GM19035 (cell line): ENCODE measurements around the gene FGGY.

ENCODE experiments used
- ATAC-seq: cut with Tn5 transposase; IDR thresholded peaks from one replicate; pipeline ENCODE4 v1.9.1; 2021; ENCODE audit not compliant: unreplicated experiment

Gene FGGY

DNA sequence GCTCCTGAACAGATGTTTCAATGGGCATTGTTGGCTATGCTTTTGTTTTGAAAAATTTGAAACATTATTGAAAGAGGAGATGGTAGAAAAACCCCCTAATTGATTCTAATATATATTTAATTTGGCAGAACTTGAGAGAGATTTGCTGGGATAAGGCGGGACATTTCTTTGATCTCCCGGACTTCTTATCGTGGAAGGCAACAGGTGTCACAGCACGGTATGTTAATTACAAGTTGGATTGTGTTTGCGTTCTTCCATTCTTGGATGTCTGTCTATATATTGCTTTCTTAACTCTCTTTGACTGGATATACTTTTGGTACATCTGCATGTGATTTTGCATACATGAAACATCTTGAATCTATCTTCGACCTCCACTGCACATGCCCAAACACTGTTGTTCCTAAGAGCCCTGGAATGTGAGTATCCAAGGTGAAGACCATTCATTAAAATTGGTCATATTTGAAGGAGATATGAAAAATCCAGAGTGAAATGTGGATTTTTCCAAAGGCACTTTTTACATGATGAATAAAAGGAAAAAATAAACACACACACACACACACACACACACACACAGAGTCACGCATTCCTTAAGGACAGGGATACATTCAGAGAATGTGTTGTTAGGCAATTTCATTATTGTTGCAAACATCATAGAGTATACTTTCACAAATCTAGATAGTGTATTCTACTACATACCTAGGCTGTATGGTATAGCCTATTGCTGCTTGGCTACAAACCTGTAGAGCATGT is 81.9 kb downstream of the FGGY start:
- ATAC-seq = no peak

DNA sequence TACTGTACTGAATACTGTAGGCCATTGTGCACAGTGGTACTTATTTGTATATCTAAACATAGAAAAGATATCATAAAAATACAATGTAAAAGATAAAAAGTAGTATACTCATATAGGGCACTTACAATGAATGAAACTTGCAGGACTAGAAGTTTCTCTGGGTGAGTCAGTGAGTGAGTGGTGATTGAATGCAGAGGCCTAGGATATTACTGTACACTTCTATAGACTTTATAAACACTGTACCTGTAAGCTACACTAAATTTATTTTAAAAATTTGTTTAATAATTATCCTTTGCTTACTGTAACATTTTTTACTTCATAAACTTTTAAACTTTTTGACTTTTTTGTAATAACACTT is 82.5 kb downstream of the FGGY start:
- ATAC-seq = no peak

DNA sequence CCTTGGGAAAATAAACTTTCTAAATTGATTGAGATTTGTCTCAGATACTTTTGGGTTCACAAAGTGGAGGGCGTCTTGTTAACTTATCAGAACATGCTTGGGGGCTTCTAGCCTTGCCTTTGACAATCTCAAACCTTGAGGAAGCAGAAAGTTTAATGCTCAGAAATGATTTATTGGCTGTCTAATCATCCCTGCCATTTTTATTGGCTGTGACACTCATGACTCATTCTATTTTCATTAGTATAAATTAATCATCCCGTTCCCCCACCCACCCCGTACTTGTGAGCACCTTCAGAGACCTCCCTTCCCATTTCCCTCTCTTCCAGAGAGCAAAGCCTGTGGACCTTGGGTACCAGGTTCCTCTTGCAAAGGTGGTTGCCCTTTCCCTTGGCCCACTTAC is 87.1 kb downstream of the FGGY start:
- no peak for ATAC-seq

DNA sequence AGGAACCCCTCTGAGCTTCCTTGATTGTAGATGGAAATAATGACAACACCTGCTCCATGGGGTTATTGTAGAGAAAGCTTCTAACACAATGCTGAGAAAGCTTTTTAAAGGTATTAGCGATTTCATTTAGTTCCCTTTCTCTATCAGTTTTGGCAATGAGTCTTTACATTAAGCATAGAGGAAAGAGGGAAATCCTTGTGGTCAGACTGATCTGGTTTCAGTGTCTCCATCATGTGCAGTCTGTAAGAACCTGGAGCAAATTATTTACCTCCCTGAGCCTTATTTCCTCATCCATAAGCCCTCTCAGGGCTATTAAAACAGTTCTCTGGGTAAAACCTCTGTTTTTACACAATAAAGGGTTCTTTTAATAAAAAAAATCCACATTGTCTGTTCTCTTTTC is 87.5 kb downstream of the FGGY start:
- ATAC-seq = no peak

- ATAC-seq = no peak
These were observed 91.3 kb downstream of the FGGY start for GRCh38 chr1:59388191-59388590.

GRCh38 chr1:59389847-59390246 is 93.0 kb downstream of the FGGY start:
- ATAC-seq = no peak

GRCh38 chr1:59390307-59390706 is 93.4 kb downstream of the FGGY start:
- no peak for ATAC-seq

- ATAC-seq = no peak
These were observed 94.6 kb downstream of the FGGY start for GRCh38 chr1:59391212-59392179.

DNA sequence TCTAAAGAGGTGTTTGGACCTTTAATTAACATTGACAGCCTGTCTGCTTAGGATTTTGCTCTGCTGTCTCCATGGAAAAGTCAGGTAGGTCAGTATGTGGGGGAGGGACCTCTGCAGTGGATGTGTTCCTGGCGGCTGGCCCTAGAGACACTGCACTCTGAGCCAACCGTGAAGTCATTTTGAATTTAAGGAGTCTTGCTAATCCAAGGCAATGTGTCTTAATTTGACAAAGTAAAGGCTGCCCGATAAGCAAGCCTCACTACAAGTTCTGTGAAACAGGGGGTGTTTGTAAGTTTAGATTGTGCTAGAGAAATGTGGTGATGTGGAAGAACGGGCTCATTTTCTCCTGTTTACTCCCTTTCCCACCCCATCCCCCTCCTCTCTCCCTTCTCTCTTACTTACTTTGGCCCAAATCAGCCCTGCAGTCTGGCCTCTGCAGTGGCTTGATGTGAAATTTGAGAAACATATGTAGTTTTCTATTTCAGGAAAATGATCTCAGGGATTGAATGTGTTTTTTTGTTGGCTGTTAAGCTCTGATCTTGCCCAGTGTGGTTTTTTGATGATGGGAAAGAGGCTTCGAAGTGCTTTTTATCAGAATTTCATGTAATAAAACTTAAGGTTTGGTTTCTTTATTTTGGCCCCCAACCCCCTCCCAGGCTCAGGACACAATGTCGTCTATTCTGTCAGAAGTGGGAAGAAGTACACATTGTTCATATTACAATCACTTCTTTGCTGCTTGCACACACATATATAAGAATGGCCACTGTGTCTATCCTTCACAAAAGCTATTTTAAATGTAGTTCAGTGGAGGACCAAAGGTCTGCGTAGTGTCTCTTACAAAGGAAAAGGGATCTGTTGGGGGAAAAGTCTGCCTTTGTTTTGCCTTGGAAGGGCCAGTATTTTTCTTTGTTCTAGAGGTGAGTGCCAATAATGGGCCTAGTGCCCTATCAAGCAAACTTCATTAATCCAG is 96.6 kb downstream of the FGGY start:
- ATAC-seq = no peak

DNA sequence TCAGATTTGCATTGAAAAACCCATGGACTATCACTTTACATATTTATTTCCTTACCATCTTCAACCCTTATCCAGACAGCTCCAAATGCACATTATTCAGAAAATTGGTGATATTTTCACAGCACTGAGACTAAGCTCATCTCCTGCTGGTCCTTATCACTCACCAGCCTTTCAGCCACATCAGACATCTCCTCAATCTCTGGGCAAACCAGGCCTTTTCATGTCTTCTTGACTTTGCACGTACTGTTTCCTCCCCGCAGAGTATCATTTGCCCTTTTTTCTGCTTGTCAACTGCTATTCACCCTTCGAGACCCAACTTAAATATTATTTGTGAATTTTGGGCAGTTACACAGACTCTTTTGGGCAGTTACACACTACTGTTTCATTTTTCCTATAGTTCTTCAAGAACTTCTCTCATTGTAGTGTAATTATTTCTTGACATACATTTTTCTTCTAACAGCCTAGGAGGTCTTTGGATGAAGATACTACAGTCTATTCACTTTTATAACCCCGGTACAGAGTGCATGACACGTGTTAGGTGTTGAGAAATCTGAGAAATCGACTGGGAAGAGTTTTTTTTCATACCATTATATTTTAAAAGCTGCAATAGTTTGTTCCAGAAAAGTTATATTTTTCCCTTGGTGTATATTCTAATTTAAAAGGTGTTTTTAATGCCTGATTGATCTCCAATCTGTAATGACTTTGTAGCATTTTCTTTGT is 98.0 kb downstream of the FGGY start:
- no peak for ATAC-seq

DNA sequence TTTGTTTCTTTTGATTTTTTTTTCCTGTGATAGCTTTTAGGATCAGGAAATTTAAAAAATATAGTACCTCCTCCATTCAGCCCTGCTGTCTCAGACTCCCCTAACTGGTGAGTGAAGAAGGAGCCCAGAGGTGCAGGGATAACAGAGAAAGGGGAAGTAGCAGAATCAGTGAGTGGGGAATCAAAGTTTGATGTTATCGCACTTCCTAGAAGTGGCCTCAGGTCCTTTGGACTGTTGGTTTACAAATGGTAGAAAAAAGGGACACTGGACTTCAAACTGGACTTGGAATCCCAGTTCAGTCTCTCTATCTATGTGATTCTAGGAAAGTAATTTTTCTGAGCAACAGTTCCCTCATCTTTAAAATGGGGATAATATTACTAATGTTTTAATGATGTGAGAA is 99.5 kb downstream of the FGGY start:
- ATAC-seq = no peak

DNA sequence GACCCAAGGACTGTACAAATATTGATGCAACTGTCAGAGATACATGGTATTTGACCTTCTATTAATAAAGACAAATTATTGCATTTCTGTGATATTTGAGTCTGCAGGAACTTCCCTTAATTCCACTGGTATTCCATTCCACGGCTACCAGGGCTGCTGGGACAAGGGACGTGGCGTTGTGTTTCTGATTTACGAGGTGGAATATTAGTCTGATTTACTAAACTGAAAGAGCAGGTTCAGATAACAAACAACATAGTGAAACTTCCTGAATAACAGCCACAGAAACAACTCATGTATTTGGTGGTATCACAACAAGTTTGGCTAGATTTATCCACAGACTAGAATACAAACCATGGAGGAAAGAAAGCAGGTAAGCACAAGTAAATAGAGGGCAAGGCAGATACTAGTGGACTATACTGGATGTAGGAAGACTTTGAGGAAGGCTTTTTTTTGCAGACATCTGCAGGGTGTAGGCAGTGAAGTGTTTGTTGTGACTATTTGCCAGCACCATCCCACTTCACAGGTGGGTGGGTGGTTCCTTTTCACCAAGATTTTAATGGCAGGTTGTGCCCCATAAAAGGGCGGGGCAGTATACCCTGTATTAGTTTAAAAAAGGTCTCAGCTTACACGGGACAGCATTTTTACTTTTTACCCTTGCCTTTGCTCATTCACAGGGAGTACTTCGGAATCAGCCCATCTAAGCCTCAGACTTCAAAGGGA is 100.4 kb downstream of the FGGY start:
- no peak for ATAC-seq

GRCh38 chr1:59399642-59400041 is 102.7 kb downstream of the FGGY start:
- ATAC-seq = no peak

DNA sequence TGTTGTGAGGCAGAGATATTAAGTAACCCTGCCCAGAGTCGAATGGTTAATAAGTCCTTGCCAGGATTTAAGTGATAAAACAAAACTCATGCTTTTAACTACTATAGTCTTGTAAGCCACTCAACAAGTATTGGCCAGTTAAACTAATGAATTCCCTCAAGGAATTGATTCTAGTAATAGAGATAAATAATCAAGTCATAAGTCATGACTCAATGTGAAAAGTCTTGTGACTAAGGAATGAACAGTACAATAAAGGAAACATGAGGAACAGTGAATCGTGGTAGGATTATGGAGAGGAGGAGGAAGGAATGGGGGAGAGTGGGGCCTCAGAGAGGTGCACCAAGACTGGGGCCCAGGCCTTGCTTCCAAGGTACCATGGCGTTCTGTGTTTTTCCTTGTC is 104.7 kb downstream of the FGGY start:
- ATAC-seq = no peak

- no peak for ATAC-seq
These were observed 107.9 kb downstream of the FGGY start for GRCh38 chr1:59404796-59405195.

- no peak for ATAC-seq
These were observed 109.7 kb downstream of the FGGY start for GRCh38 chr1:59406437-59407164.

DNA sequence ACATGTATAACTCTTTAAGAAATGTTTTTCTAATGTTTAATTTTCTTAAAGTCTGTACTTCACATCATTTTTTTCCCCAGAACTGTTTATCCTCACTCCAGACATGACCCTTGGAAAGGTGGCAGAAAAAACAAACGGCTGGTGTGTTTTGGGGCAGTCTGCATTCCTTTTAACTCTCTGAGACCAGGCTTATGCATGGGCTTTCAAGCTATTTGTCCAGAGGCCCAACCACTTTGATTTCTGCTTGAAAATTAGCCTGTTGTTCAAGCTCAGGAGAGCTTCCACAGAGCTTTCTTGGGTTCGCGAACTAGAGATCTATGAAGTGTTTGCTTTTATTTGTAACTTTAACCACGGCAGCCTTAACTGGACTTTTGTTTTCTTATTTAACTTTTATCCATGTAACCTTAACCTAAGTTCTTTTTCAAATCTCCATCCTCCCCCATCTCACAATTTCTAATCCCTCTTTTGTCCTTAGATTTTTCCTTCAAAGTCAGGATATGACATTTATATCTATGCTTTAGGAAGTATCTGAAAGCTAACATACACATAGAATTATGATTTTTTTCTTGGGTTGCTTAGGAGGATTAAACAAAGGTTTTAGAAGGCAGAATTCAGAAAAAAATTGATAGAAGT is 111.8 kb downstream of the FGGY start:
- ATAC-seq = no peak

GRCh38 chr1:59409549-59409948 is 112.7 kb downstream of the FGGY start:
- ATAC-seq = no peak

- ATAC-seq = no peak
These were observed 113.1 kb downstream of the FGGY start for GRCh38 chr1:59409986-59410385.
